Glomerular visceral epithelial cell (primary cell): ENCODE results near the gene PHACTR2.
"Not testable (repeated sequence)": the region's sequence is repeated elsewhere in the genome, so short reads cannot be mapped to it uniquely, and the experiment has no call there.

ENCODE experiments used
- DNase-seq: peaks from one replicate; pipeline ENCODE4 v3.0.0-alpha.2; 2016; ENCODE audit errors: extremely low spot score

The PHACTR2 gene

DNA sequence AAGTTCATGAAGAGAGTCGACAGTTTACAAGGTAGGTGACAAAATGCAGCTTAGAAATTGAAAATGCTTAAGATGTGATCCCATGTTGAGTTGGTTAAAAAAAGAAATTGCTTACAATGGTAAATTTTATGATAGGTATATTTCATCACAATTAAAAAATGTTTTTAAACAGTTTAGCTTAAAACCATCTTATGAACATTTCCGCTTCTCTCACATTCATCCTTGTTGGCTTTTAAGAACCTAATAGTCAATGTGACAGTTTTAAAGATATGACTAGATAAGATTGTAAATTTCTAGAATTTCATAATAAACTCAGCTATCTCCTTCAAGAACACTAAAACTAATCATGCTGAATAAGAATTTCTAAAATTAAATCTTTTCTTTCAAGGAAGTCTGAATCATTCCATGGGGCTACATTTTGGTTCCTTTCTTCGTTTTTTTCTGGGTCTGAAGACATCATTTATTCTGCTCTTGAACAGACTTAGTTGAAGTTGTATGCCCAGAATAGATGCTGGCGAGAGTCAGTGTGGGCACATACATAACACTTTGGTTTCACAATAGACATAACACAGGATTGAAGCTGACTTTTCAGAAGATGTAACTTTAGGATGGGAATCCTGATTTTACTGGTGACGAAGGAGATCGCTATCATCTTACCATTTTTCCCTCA, 129.5 kb downstream of the PHACTR2 start:
- no peak for DNase-seq

DNA sequence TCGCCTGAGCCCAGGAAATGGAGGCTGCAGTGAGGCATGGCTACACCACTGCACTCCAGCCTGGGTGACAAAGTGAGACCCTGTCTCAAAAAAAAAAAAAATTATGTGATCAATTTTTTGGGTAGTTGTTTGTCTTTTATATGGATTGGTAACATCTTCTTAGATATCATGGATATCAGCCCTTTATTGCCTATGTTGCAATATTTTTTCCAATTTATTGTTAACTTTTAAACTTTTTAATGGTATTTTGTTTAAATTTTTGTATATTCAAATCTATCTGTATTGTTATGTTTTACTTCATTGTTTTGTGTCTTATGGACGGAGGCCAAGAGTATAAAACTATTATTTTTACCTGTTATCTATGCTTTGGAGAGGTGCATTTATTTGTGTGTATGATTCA, 133.0 kb downstream of the PHACTR2 start:
- no peak for DNase-seq

- no peak for DNase-seq
Observed at GRCh38 chr6:143811501-143812157, 133.9 kb downstream of the PHACTR2 start.

DNA sequence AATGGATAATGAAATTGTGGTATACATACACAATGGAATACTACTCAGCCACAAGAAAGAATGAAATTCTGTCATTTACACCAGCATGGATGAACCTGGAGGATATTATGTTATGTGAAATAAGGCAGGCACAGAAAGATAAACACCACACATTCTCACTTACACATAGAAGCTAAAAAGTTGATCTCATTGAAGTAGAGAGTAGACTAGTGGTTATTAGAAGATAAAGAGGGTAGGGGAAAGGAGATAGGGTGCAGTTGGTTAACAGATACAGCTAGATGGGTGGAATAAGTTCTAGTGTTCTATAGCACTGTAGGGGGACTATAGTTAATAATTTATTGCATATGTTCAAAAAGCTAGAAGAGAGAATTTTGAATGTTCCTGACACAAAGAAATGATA, 139.9 kb downstream of the PHACTR2 start:
- no peak for DNase-seq

DNA sequence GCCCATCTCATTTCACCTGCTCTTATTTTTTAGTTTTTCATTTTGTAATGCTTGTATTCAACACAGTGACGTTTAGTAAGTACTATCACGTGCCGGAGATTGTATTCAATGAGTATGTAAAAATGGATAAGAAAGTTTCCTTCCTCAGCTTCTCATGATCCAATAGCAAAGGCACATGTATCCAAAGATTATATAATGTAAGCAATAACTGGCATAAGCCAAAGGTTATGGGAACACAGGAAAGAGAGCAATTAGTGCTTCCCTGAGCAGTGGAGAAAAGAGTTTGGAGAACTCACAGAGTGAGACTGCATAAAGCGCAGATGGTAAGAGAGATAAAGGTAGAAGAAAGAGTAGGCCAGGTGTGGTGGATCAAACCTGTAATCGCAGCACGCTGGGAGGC, 143.6 kb downstream of the PHACTR2 start:
- no peak for DNase-seq

DNA sequence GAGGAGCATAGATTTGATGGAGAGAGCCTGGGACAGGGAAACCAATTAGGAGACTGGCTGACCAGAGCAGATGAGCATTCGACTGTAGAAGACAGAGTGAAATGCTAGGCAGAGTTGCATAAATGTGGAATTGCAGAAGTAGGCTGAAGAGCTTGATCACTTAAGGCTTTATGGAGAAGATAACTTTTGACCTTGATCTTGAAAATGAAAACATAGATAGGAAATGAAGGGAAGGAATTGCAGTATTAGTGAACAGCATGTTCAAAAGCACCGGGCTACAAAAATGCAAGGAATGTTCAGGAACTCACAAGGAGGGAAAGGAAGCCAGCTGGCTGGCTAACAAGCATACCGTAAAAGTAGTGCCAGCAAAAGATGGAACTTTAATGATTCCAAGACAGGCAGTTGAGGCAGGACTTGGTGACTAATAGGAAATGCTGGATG, 144.8 kb downstream of the PHACTR2 start:
- peak; percentile 17 for DNase-seq

DNA sequence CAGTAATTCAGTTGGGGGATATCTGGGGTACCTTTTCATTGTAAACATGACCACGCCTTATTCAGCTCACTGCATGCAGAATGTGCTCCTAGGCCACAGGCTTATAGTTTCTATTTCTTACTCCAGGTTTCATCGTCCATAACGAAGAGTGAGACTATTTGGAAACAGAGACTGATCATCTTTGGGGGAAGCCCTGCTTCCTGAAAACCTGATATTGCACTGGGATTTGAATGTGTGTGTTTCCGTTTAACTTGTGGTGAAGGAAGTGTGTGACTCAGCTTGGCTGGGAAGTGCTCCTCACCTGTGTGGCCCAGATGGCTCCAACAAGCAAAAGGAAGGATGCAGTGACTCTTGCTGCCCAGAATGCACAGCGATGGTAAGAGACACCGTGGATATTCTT, 145.8 kb downstream of the PHACTR2 start:
- DNase-seq, result no peak

DNA sequence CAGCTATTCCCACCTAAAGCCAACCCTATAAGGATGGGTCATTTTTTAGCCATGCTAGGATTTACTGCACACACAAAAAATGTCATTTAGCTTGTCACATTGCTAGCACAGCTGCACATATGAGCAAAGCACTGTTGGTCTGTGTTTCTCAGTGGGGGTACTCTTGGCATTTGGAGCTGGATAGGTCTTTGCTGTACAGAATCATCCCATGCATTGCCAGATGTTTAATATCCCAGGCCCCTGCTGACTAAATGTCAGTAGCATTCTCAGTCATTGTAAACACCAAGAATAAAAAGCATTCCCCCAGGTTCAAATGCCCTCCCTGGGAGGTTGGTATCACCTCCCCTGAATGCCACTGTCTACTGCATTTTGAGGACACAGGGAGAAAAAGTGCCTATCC, 150.8 kb downstream of the PHACTR2 start:
- DNase-seq, result no peak

- no peak for DNase-seq
Observed at GRCh38 chr6:143836150-143836549, 158.4 kb downstream of the PHACTR2 start.

GRCh38 chr6:143838395-143838794, 160.6 kb downstream of the PHACTR2 start:
- no peak for DNase-seq

GRCh38 chr6:143839196-143839595, 161.4 kb downstream of the PHACTR2 start:
- DNase-seq, result no peak

GRCh38 chr6:143840595-143841265, 163.0 kb downstream of the PHACTR2 start:
- no peak for DNase-seq

- no peak for DNase-seq
Observed at GRCh38 chr6:143842461-143842901, 164.7 kb downstream of the PHACTR2 start.

GRCh38 chr6:143842902-143843676, 165.3 kb downstream of the PHACTR2 start, which contains the start of gene LTV1:
TSS of gene LTV1 (plus strand) at chr6:143843338. CDS start at chr6:143843478, 140 bp downstream.
- peak; percentile 96 for DNase-seq

DNA sequence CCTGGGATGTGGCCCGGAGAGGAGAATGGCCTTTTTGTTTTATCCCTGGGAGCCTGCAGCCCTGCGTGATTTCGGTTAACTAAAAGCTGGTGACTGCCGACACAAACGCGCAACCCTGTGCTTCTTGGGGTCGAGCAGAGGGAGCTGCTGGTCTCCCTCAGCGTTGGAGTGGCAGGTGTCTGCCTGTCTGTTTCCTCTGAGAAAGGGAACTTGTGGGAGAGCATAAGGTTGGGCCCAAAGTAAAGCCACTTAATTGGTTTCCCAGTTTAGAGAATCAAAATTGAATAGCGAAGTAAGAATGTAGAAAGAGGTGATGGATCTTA, 165.9 kb downstream of the PHACTR2 start:
- DNase-seq, result no peak

- DNase-seq, result no peak
Observed at GRCh38 chr6:143844006-143844405, 166.2 kb downstream of the PHACTR2 start.

GRCh38 chr6:143845033-143845432, 167.3 kb downstream of the PHACTR2 start:
- no peak for DNase-seq

DNA sequence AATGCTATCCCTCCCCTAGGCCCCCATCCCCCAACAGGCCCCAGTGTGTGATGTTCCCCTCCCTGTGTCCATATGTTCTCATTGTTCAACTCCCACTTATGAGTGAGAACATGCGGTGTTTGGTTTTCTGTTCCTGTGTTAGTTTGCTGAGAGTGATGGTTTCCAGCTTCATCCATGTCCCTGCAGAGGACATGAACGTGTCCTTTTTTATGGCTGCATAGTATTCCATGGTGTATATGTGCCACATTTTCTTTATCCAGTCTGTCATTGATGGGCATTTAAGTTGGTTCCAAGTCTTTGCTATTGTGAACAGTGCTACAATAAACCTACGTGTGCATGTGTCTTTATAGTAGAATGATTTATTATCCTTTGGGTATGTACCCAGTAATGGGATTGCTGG, 173.9 kb downstream of the PHACTR2 start:
- DNase-seq, result not testable (repeated sequence)

- DNase-seq, result not testable (repeated sequence)
Observed at GRCh38 chr6:143855057-143855456, 177.3 kb downstream of the PHACTR2 start.

- DNase-seq, result not testable (repeated sequence)
Observed at GRCh38 chr6:143856762-143857161, 179.0 kb downstream of the PHACTR2 start.

DNA sequence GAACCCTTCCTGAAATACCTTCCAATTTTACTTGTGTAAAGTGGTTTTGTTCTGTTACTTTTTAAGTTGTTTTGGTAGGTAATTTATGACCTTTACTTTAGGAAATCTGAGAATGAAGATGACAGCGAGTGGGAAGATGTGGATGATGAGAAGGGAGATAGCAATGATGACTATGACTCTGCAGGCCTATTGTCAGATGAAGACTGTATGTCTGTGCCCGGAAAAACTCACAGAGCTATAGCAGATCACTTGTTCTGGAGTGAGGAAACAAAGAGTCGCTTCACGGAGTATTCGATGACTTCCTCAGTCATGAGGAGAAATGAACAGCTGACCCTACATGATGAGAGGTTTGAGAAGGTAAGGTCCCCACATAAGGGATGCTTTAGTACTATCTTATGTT, 179.9 kb downstream of the PHACTR2 start:
- DNase-seq, result no peak
